ENCODE results near the gene MFSD12.

DNA sequence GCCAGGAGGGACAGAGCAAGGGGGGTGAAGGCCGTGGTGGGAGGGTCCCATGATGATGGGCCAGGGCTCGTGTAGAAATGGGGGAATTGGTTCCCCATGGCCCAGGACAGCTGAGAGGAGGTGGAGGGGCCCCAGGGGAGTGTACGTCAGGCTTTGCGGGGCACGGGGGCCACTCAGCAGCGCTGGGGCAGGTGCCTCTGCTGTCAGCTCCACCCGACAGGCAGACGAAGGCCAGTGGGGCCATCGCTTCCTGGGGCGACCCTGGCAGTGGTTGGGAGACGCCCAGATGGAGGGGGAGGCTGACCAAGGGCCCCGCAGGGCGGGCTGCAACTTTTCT lies 20.3 kb downstream of the MFSD12 start:
- TF ChIP-seq, protein P1, sequence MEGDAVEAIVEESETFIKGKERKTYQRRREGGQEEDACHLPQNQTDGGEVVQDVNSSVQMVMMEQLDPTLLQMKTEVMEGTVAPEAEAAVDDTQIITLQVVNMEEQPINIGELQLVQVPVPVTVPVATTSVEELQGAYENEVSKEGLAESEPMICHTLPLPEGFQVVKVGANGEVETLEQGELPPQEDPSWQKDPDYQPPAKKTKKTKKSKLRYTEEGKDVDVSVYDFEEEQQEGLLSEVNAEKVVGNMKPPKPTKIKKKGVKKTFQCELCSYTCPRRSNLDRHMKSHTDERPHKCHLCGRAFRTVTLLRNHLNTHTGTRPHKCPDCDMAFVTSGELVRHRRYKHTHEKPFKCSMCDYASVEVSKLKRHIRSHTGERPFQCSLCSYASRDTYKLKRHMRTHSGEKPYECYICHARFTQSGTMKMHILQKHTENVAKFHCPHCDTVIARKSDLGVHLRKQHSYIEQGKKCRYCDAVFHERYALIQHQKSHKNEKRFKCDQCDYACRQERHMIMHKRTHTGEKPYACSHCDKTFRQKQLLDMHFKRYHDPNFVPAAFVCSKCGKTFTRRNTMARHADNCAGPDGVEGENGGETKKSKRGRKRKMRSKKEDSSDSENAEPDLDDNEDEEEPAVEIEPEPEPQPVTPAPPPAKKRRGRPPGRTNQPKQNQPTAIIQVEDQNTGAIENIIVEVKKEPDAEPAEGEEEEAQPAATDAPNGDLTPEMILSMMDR (IDR thresholded peaks at IDR 0.05 in 2 of 3, conservative IDR thresholded peaks at IDR 0.05 in 1 of 3; ENCODE audit: borderline replicate concordance in 1 of 3, insufficient read depth in 1 of 3, low read depth in 2 of 3, low read length in 2 of 3) = no peak
- TF ChIP-seq EZH2phosphoT487 (IDR thresholded peaks at IDR 0.05; ENCODE audit: borderline replicate concordance) (no peak), ZNF274 (IDR thresholded peaks at IDR 0.05; ENCODE audit: low read depth, low read length) (no peak)
